ENCODE results near the gene LIPI. TPM values are rescaled to one million over a fixed set of nuclear protein-coding genes. Genes with fewer than 3 reads are reported as not detected.

LIPI gene
- not detected for total RNA-seq
- total RNA-seq = 0 reads per million in 2 donors

DNA sequence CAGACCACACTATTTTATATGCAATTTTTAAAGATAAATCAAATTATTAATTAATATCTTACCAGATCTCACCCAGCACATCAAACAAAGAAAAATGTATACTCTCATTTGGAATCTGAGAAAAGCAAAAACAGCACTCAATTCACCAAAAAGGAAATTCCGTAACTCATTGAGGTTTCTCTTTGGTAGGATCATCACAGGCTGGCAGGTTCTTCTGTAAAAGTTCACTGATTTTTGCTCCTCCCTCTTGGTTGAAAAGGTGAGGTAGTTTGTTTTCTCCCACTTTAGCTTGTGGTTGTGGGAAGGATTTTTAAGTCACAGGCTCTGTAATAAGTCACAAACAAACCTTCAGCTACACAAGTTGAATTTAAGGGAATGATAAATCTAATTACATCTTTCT, at the start of gene LIPI:
LIPI (minus strand) TSS at position 218 of the 400 bp plus-strand sequence; CDS start at position 108, 110 bp downstream.
- DNase-seq (no peak), ATAC-seq (no peak)
- Mint-ChIP-seq H3K27me3 (peaks cover 18% of the 10 kb centered on the region), H3K27ac (no peak within 1 kb of the TSS), H3K36me3 (ENCODE audit: low read depth) (no peaks in the 10 kb centered on the region), H3K4me1 (no peaks in the 10 kb centered on the region), H3K4me3 (no peak within 1 kb of the TSS)
- H3K9me3 ChIP-seq (ENCODE audit: control insufficient read depth, low read length, poor library complexity, severe bottlenecking) = no peaks in the 10 kb centered on the region

DNA sequence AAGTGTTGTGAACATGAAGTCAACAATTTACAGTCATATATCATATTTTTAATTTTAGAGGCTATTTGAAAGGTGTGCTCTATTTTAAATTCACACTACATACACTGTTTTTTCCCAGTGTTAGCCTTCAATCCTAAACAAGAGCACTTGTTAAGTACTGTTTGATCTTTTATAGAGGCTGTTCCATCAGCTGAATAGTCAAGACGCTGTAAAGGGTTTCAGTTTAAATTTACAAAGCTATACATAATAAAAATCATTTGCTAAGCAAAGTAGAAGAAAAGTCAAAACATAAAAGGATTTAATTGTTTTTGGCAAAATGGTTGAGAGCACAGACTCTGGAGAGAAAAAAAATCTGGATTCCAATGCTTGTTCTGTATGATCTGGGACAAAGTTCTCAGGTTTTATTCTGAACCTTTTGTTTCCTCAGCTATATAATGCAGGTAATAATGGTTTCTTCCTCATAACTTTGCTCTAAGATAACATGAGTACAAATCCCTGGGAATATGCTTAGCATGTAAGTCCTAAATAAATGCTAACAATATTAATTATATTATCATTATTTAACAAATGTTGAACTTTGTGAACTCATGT, 49.5 kb upstream of the LIPI start:
- Mint-ChIP-seq H3K27me3 (peaks cover 24% of the 10 kb centered on the region), H3K4me3 (no peak overlapping the region), H3K4me1 (no peaks in the 10 kb centered on the region), H3K27ac (no peak overlapping the region), H3K36me3 (ENCODE audit: low read depth) (peaks cover 2% of the 10 kb centered on the region)
- no peak for DNase-seq
- no peak for ATAC-seq
- no peaks in the 10 kb centered on the region for H3K9me3 ChIP-seq (ENCODE audit: control insufficient read depth, low read length, poor library complexity, severe bottlenecking)

DNA sequence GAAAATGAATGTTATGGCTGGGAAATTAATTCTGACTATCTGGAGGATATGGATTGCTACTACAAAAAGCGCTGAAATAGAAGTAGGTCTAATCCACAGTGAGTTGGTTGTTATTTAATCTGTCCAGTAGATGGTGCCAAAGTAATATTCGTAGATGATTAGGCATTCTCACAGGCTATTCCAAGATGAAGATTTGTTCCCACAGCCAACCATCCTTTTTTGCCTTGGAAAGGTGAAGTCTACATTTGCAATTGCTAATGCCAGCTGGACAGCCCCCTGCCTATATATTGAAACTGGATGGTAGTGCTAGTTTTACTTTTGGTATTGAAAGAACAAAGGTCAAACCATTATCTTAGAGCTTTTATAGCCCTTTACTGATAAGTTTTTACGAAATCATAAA, 49.0 kb upstream of the LIPI start:
- DNase-seq = no peak
- H3K27me3 Mint-ChIP-seq = peaks cover 23% of the 10 kb centered on the region
- ATAC-seq = no peak

DNA sequence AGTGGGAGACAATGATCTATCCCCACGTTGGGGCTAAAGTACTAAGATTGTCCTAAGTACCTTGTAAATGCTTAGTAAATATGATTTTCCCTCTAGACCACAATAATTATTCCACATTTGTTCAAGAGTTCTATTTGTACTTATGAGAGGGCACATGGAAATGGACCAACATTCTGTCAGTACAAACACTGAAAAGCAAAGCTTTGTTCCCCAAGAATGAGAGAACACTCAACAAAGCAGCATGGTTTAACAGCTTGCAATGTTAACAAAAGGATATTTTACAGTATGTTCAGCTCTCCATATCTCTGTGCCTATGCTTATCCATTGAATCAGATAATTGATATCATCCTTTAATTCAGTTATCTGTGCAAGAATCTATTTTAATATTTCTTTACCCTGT, 40.6 kb upstream of the LIPI start:
- H3K27me3 Mint-ChIP-seq = peaks cover 33% of the 10 kb centered on the region
- no peak overlapping the region for H3K4me3 Mint-ChIP-seq

More for the DNA sequence above, 49.0 kb upstream of the LIPI start:
- Mint-ChIP-seq H3K4me3 (no peak overlapping the region), H3K36me3 (ENCODE audit: low read depth) (peaks cover 2% of the 10 kb centered on the region), H3K4me1 (no peaks in the 10 kb centered on the region), H3K27ac (no peak overlapping the region)
- no peaks in the 10 kb centered on the region for H3K9me3 ChIP-seq (ENCODE audit: control insufficient read depth, low read length, poor library complexity, severe bottlenecking)

GRCh38 chr21:14245711-14246110, 35.0 kb upstream of the LIPI start:
- H3K9me3 ChIP-seq (ENCODE audit: control insufficient read depth, low read length, poor library complexity, severe bottlenecking) = no peaks in the 10 kb centered on the region
- Mint-ChIP-seq H3K4me3 (no peak overlapping the region), H3K36me3 (ENCODE audit: low read depth) (no peaks in the 10 kb centered on the region), H3K27me3 (peaks cover 27% of the 10 kb centered on the region), H3K27ac (no peak overlapping the region), H3K4me1 (peaks cover 2% of the 10 kb centered on the region)
- ATAC-seq (no peak), DNase-seq (no peak)

More for the DNA sequence above, 40.6 kb upstream of the LIPI start:
- ATAC-seq (no peak), DNase-seq (no peak)
- H3K4me1 Mint-ChIP-seq = peaks cover 7% of the 10 kb centered on the region
- H3K27ac Mint-ChIP-seq = no peak overlapping the region
- no peaks in the 10 kb centered on the region for H3K9me3 ChIP-seq (ENCODE audit: control insufficient read depth, low read length, poor library complexity, severe bottlenecking)
- no peaks in the 10 kb centered on the region for H3K36me3 Mint-ChIP-seq (ENCODE audit: low read depth)

DNA sequence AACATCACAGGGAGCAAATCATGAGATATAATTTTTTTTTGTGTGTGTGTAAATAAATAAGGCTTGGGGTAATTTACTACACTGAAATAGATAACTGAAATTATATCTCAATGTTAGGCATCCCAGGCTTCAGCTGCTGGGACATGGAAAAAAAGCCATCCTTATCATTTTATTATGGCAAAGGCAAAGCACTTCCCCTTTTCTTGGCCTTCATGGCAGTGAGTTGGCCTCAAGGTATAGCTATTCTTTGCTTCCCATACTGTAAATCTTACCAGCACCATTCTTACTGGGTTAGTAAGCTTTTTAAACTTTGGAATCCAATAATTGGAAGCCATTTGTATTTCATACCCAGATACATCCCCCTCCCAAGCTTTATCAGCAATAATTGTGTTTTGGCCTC, 34.2 kb upstream of the LIPI start:
- Mint-ChIP-seq H3K27me3 (peaks cover 27% of the 10 kb centered on the region), H3K4me3 (no peak overlapping the region), H3K36me3 (ENCODE audit: low read depth) (no peaks in the 10 kb centered on the region), H3K27ac (no peak overlapping the region), H3K4me1 (peaks cover 2% of the 10 kb centered on the region)
- no peak for DNase-seq
- no peak for ATAC-seq
- H3K9me3 ChIP-seq (ENCODE audit: control insufficient read depth, low read length, poor library complexity, severe bottlenecking) = no peaks in the 10 kb centered on the region

- ATAC-seq (no peak), DNase-seq (no peak)
- no peaks in the 10 kb centered on the region for H3K36me3 Mint-ChIP-seq (ENCODE audit: low read depth)
- no peak overlapping the region for H3K4me3 Mint-ChIP-seq
- H3K27me3 Mint-ChIP-seq = peaks cover 27% of the 10 kb centered on the region
- no peak overlapping the region for H3K27ac Mint-ChIP-seq
- peaks cover 2% of the 10 kb centered on the region for H3K4me1 Mint-ChIP-seq
- H3K9me3 ChIP-seq (ENCODE audit: control insufficient read depth, low read length, poor library complexity, severe bottlenecking) = no peaks in the 10 kb centered on the region
These were observed 33.1 kb upstream of the LIPI start for GRCh38 chr21:14243874-14244273.

DNA sequence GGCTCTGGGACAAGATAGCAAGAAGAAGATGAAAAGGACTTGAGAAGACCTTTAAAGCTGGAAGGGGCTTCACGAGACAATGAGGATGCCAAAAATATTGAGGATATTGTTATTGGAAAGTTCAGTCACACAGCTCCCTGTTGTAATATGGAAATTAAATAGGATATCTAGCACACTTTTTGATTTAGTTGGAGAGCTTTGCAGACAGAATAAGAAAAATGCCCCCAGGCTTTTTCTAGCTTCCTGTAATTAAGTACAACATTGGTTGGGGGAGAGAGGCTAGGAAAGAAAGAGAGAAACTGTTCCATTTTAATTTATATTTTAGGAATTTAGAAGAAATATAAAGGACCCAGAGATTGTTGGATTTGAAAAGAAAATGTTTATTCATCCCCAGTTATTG, 32.7 kb upstream of the LIPI start:
- no peaks in the 10 kb centered on the region for H3K36me3 Mint-ChIP-seq (ENCODE audit: low read depth)
- H3K4me1 Mint-ChIP-seq = peaks cover 2% of the 10 kb centered on the region
- ATAC-seq (no peak), DNase-seq (no peak)
- H3K9me3 ChIP-seq (ENCODE audit: control insufficient read depth, low read length, poor library complexity, severe bottlenecking) = no peaks in the 10 kb centered on the region
- H3K27ac Mint-ChIP-seq = no peak overlapping the region
- H3K4me3 Mint-ChIP-seq = no peak overlapping the region
- H3K27me3 Mint-ChIP-seq = peaks cover 24% of the 10 kb centered on the region

DNA sequence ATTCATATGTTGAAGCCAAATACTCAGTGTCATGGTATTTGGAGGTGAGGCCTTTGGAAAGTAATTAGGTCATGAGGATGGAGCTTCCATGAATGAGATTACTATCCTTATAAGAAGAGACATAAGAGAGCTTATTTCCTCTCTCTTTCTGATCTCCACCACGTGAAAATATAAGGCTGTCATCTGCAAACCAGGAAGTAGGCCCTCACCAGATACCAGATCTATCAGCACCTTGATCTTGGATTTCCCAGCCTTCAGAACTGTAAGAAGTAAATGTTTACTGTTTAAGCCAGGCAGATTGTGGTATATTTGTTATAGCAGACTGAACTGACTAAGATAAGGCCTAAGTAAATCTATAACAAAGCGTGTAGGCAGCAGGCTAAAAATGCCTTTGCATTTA, 30.5 kb upstream of the LIPI start:
- no peaks in the 10 kb centered on the region for H3K9me3 ChIP-seq (ENCODE audit: control insufficient read depth, low read length, poor library complexity, severe bottlenecking)
- Mint-ChIP-seq H3K27me3 (peaks cover 13% of the 10 kb centered on the region), H3K36me3 (ENCODE audit: low read depth) (no peaks in the 10 kb centered on the region), H3K4me1 (peaks cover 2% of the 10 kb centered on the region), H3K27ac (no peak overlapping the region), H3K4me3 (no peak overlapping the region)
- ATAC-seq (no peak), DNase-seq (no peak)

DNA sequence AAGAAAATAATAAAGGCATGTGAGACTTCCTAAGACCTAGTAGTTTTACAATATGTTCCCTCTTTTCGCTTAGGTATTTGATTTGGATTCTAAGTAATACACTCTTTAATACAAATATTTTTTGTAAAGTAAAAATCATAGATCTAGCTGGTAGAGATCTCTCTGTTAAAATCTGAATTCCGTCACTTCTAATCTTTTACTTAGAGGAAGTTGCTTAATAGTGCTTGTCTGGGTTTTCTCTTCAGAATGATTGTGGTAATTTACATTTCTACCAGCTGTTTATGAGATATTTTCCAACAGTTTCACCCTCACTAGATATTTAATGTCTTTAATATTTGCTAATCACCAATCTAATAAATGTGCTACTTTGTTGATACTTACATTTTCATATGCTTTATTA, 28.5 kb upstream of the LIPI start:
- no peak for ATAC-seq
- Mint-ChIP-seq H3K27me3 (peaks cover 28% of the 10 kb centered on the region), H3K36me3 (ENCODE audit: low read depth) (no peaks in the 10 kb centered on the region), H3K4me3 (no peak overlapping the region), H3K27ac (no peak overlapping the region), H3K4me1 (peaks cover 2% of the 10 kb centered on the region)
- DNase-seq = no peak
- H3K9me3 ChIP-seq (ENCODE audit: control insufficient read depth, low read length, poor library complexity, severe bottlenecking) = no peaks in the 10 kb centered on the region

DNA sequence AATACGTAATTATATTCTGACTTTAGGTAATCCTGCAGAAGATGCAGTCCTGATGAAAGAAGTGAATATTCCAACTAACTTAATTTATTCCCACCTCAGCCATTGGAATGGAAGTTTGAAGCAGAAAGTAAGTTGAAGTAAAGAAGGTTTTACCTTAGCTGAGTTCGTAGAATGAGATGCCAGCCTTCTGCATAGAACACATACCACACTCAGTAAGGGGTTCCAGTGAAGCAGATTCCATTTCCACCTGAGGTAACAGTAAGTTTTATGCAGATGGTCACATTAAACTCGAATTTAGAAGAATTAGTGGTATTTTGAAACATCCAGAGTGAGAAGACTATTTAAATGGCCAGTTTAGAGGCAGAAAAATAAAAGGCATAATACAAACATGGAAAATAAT, 25.4 kb upstream of the LIPI start:
- DNase-seq (no peak), ATAC-seq (no peak)
- Mint-ChIP-seq H3K4me1 (no peaks in the 10 kb centered on the region), H3K36me3 (ENCODE audit: low read depth) (no peaks in the 10 kb centered on the region), H3K27me3 (peaks cover 22% of the 10 kb centered on the region), H3K4me3 (no peak overlapping the region), H3K27ac (no peak overlapping the region)
- H3K9me3 ChIP-seq (ENCODE audit: control insufficient read depth, low read length, poor library complexity, severe bottlenecking) = no peaks in the 10 kb centered on the region

DNA sequence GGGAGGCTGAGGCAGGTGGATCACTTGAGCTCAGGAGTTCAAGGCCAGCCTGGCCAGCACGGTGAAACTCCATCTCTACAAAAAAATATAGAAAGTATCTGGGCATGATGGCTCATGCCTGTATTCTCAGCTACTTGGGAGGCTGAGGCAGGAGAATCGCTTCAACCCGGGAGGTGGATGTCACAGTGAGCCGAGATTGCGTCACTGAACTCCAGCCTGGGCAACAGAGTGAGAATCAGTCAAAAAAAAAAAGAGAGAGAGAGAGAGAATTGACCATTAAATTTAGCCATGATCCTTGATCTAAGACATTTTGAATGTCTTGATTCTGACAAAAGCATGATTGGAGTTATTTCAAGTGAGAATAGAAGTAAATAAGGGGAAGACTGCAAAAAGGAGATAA, 24.3 kb upstream of the LIPI start:
- no peak overlapping the region for H3K27ac Mint-ChIP-seq
- no peaks in the 10 kb centered on the region for H3K36me3 Mint-ChIP-seq (ENCODE audit: low read depth)
- ATAC-seq (no peak), DNase-seq (no peak)
- H3K4me1 Mint-ChIP-seq = no peaks in the 10 kb centered on the region
- peak overlapping the region; percentile 57 for H3K4me3 Mint-ChIP-seq
- peaks cover 22% of the 10 kb centered on the region for H3K27me3 Mint-ChIP-seq
- no peaks in the 10 kb centered on the region for H3K9me3 ChIP-seq (ENCODE audit: control insufficient read depth, low read length, poor library complexity, severe bottlenecking)

DNA sequence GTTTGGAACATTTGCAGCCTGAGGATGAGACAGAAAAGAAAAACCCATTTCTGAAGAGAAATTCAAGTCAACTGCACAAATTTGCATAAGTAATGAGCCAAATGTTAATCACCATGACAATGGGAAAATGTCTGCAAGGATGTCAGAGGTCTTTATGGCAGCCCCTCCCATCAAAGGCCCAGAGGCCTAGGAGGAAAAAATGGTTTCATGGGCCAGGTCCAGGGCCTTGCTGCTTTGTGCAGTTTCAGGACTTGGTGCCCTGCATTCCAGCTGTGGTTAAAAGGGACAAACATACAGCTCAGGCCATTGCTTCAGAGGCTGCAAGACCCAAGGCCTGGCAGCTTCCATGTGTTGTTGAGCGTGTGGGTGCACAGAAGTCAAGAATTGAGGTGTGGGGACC, 18.6 kb upstream of the LIPI start:
- H3K27me3 Mint-ChIP-seq = peaks cover 2% of the 10 kb centered on the region
- H3K4me1 Mint-ChIP-seq = no peaks in the 10 kb centered on the region

GRCh38 chr21:14223365-14223764, 12.6 kb upstream of the LIPI start:
- no peaks in the 10 kb centered on the region for H3K27me3 Mint-ChIP-seq
- DNase-seq (no peak), ATAC-seq (no peak)
- no peaks in the 10 kb centered on the region for H3K4me1 Mint-ChIP-seq
- no peaks in the 10 kb centered on the region for H3K36me3 Mint-ChIP-seq (ENCODE audit: low read depth)
- H3K4me3 Mint-ChIP-seq = no peak overlapping the region
- no peaks in the 10 kb centered on the region for H3K9me3 ChIP-seq (ENCODE audit: control insufficient read depth, low read length, poor library complexity, severe bottlenecking)
- no peak overlapping the region for H3K27ac Mint-ChIP-seq

More for the DNA sequence above, 18.6 kb upstream of the LIPI start:
- DNase-seq = no peak
- no peaks in the 10 kb centered on the region for H3K9me3 ChIP-seq (ENCODE audit: control insufficient read depth, low read length, poor library complexity, severe bottlenecking)
- ATAC-seq = no peak
- Mint-ChIP-seq H3K4me3 (no peak overlapping the region), H3K27ac (no peak overlapping the region), H3K36me3 (ENCODE audit: low read depth) (peaks cover 5% of the 10 kb centered on the region)
